ENCODE data around the gene OR2T34. TPM values are rescaled to one million over a fixed set of nuclear protein-coding genes. Genes with fewer than 3 reads are reported as not detected.

The OR2T34 gene
- total and polyA plus RNA-seq, 8 donors: not detected

- 69 to 79% (median 73%) methylated on average over 1 of the region's 1 CpG for WGBS, 5 donors
- Histone ChIP-seq H3K4me1 (no peaks in the 10 kb centered on the region), H3K36me3 (no peaks in the 10 kb centered on the region), H3K9me3 (no peaks in the 10 kb centered on the region), H3K27me3 (no peaks in the 10 kb centered on the region), H3K27ac (no peak overlapping the region), H3K4me3 (no peak overlapping the region)
- intact Hi-C loops (cut with DNase I; ENCODE audit: low total_unique reads): no loop called here
- DNase-seq: no peak
- TF ChIP-seq EP300 (IDR thresholded peaks at IDR 0.05) (no peak), POLR2AphosphoS5 (IDR thresholded peaks at IDR 0.05) (no peak), CTCF (IDR thresholded peaks at IDR 0.05) (no peak), POLR2A (IDR thresholded peaks at IDR 0.05) (no peak)
These were observed 39.2 kb upstream of the OR2T34 start for GRCh38 chr1:248613742-248614141.

- intact Hi-C loops (cut with DNase I; ENCODE audit: low total_unique reads): no loop called here
- TF ChIP-seq EP300 (IDR thresholded peaks at IDR 0.05) (no peak), POLR2A (IDR thresholded peaks at IDR 0.05) (no peak), CTCF (IDR thresholded peaks at IDR 0.05) (no peak), POLR2AphosphoS5 (IDR thresholded peaks at IDR 0.05) (no peak)
These were observed 37.4 kb upstream of the OR2T34 start for GRCh38 chr1:248611883-248612414.

GRCh38 chr1:248610301-248610700, 35.7 kb upstream of the OR2T34 start:
- no peak for TF ChIP-seq EP300 (IDR thresholded peaks at IDR 0.05)
- 41 to 46% (median 42%) methylated on average over 3 of the region's 3 CpGs for WGBS, 5 donors
- H3K4me3 ChIP-seq: no peak overlapping the region

More at GRCh38 chr1:248611883-248612414, 37.4 kb upstream of the OR2T34 start:
- Histone ChIP-seq H3K9me3 (no peaks in the 10 kb centered on the region), H3K36me3 (no peaks in the 10 kb centered on the region), H3K27ac (no peak overlapping the region), H3K27me3 (no peaks in the 10 kb centered on the region), H3K4me3 (no peak overlapping the region), H3K4me1 (no peaks in the 10 kb centered on the region)
- no peak for DNase-seq
- WGBS, 5 donors: 56 to 81% (median 72%) methylated on average over 4 of the region's 4 CpGs

GRCh38 chr1:248599396-248599795, 24.8 kb upstream of the OR2T34 start:
- Histone ChIP-seq H3K9me3 (peaks cover 0 to 4% (median 0%) of the 10 kb centered on the region in 4 donors), H3K27me3 (no peaks in the 10 kb centered on the region), H3K27ac (no peak overlapping the region), H3K4me3 (no peak overlapping the region), H3K36me3 (no peaks in the 10 kb centered on the region), H3K4me1 (no peaks in the 10 kb centered on the region)
- WGBS, 5 donors: 67 to 79% (median 77%) methylated on average over 8 of the region's 8 CpGs
- intact Hi-C loops (cut with DNase I; ENCODE audit: low total_unique reads): no loop called here
- DNase-seq: no peak
- TF ChIP-seq POLR2A (IDR thresholded peaks at IDR 0.05) (no peak), EP300 (IDR thresholded peaks at IDR 0.05) (no peak), CTCF (IDR thresholded peaks at IDR 0.05) (no peak)

More at GRCh38 chr1:248610301-248610700, 35.7 kb upstream of the OR2T34 start:
- H3K27me3 ChIP-seq: no peaks in the 10 kb centered on the region
- no peaks in the 10 kb centered on the region for H3K4me1 ChIP-seq
- no peak overlapping the region for H3K27ac ChIP-seq
- DNase-seq: no peak
- intact Hi-C loops (cut with DNase I; ENCODE audit: low total_unique reads): no loop called here
- H3K36me3 ChIP-seq: no peaks in the 10 kb centered on the region
- H3K9me3 ChIP-seq: no peaks in the 10 kb centered on the region

- no peak for DNase-seq
- H3K4me3 ChIP-seq: no peak within 1 kb of the TSS
- no peak within 1 kb of the TSS for H3K27ac ChIP-seq
- H3K27me3 ChIP-seq: no peaks in the 10 kb centered on the region
- 86 to 94% (median 87%) methylated on average over 6 of the region's 6 CpGs for WGBS, 5 donors
- TF ChIP-seq CTCF (IDR thresholded peaks at IDR 0.05): no peak
- no peak for TF ChIP-seq POLR2AphosphoS5 (IDR thresholded peaks at IDR 0.05)
- TF ChIP-seq POLR2A (IDR thresholded peaks at IDR 0.05): no peak
- no peak for TF ChIP-seq EP300 (IDR thresholded peaks at IDR 0.05)
- intact Hi-C loops (cut with DNase I; ENCODE audit: low total_unique reads): no loop called here
- H3K36me3 ChIP-seq: no peaks in the 10 kb centered on the region
- no peaks in the 10 kb centered on the region for H3K9me3 ChIP-seq
- H3K4me1 ChIP-seq: no peaks in the 10 kb centered on the region
These were observed 23.0 kb upstream of the OR2T34 start, which contains the start of gene OR2T10 for GRCh38 chr1:248597589-248597988. TSS of gene OR2T10 (minus strand) at chr1:248597700. CDS start at chr1:248593768, 3,932 bp downstream.

All from stomach (tissue), 9 donors.